Measurements from ENCODE around the gene KCNQ1. TPM values are rescaled to one million over a fixed set of nuclear protein-coding genes. Genes with fewer than 3 reads are reported as not detected.

KCNQ1 gene
- total and polyA plus RNA-seq, 2 donors (not counting 1 experiment from before 2014, with no cell fraction given), result not detected

DNA sequence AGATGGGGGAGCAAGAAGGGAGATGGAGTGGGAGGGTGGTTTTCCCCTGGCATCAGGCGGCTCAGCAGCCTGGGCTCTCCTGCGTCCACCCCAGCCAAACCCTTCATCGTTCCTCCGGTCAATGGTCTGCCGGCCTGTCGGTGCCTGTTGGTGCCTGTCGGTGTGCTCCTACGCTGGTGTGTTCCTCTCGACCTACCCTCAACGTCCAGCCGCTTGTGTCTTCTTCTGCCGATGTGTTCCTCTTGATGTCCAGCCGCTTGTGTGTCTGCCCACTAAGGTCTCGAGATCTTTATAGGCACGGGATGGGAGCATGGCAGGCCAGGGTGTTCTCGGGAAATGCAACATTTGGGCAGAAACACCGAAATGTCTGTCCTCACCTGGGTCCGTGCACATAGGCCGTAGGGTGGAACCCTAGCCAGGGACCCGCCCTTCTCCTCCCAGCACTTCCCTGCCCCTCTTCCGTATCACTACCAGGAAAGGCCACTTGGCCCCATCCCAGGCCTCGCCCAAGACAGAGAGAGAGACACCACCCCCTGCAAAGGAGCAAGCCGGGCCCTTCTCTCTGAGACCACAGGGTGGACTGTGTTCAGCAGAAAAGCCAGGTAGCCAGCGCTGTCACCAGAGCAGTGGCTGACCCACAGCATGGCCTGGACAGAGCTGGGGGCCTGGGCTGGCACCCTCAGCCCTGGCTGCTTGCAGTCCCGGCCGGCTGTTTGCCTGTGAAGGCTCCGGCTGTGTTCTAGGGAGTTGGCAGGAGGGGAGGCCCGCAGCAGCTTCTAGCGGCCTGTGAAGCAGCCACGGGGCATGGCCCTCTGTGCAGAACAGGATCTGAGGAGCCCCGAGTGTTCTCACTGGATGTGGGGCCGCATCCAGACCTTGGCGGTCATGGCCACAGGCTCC, 316.6 kb downstream of the KCNQ1 start:
- H3K27ac ChIP-seq (ENCODE audit: insufficient read depth, low read length), result no peak overlapping the region
- TF ChIP-seq, protein P1, sequence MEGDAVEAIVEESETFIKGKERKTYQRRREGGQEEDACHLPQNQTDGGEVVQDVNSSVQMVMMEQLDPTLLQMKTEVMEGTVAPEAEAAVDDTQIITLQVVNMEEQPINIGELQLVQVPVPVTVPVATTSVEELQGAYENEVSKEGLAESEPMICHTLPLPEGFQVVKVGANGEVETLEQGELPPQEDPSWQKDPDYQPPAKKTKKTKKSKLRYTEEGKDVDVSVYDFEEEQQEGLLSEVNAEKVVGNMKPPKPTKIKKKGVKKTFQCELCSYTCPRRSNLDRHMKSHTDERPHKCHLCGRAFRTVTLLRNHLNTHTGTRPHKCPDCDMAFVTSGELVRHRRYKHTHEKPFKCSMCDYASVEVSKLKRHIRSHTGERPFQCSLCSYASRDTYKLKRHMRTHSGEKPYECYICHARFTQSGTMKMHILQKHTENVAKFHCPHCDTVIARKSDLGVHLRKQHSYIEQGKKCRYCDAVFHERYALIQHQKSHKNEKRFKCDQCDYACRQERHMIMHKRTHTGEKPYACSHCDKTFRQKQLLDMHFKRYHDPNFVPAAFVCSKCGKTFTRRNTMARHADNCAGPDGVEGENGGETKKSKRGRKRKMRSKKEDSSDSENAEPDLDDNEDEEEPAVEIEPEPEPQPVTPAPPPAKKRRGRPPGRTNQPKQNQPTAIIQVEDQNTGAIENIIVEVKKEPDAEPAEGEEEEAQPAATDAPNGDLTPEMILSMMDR (conservative IDR thresholded peaks at IDR 0.05 in 1 of 2, IDR thresholded peaks at IDR 0.05 in 1 of 2; ENCODE audit: low read depth in 1 of 2, low read length in 2 of 2), result no peak
- TF ChIP-seq EZH2 (IDR thresholded peaks at IDR 0.05; ENCODE audit: low read length, missing control alignments), result no peak
- H3K36me3 ChIP-seq (ENCODE audit: control insufficient read depth, insufficient read depth, low read length), result no peaks in the 10 kb centered on the region
- no peaks in the 10 kb centered on the region for H3K27me3 ChIP-seq (ENCODE audit: control insufficient read depth, insufficient read depth, low read length)
- no peaks in the 10 kb centered on the region for H4K20me1 ChIP-seq (ENCODE audit: control insufficient read depth, extremely low read depth, insufficient read depth, low read length)
- H2AFZ ChIP-seq (ENCODE audit: low read length), result no peak overlapping the region
- H3K79me2 ChIP-seq (ENCODE audit: control insufficient read depth, insufficient read depth, low read length), result no peaks in the 10 kb centered on the region
- no peak overlapping the region for H3K9ac ChIP-seq (ENCODE audit: insufficient read depth, low read length)
- no peak overlapping the region for H3K4me3 ChIP-seq (replicated peaks in 1 of 4; ENCODE audit: control extremely low read depth in 1 of 4, insufficient read depth in 1 of 4, low read depth in 3 of 4, low read length in 4 of 4)
- DNase-seq (ENCODE audit: low read depth in 2 of 2), result no peak
- no peaks in the 10 kb centered on the region for H3K4me1 ChIP-seq (ENCODE audit: control insufficient read depth, extremely low read depth, insufficient read depth, low read length)
- H3K9me3 ChIP-seq (ENCODE audit: control insufficient read depth, insufficient read depth, low read depth, low read length), result no peaks in the 10 kb centered on the region
- H3K4me2 ChIP-seq (ENCODE audit: extremely low read depth, insufficient read depth, low read length), result no peak overlapping the region

DNA sequence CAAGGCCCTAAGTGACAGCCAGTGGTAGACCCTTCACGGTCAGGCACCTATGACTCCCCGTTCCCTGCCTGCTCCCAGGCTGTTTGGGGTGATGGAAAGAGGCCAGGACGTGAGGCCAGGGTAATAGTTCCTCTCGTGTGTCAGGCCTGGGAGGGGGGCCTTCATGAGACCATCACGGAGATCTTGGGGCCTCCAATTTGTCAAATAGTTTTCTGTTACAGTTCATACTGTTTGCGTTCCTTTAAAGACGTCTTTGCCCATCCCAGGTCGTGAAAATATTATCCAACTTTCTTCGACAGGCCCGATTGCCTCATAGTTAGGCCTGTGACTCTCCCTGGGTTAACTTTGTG, 317.2 kb downstream of the KCNQ1 start:
- H3K4me3 ChIP-seq (replicated peaks in 1 of 4; ENCODE audit: control extremely low read depth in 1 of 4, insufficient read depth in 1 of 4, low read depth in 3 of 4, low read length in 4 of 4), result no peak overlapping the region
- no peaks in the 10 kb centered on the region for H3K36me3 ChIP-seq (ENCODE audit: control insufficient read depth, insufficient read depth, low read length)
- no peaks in the 10 kb centered on the region for H3K27me3 ChIP-seq (ENCODE audit: control insufficient read depth, insufficient read depth, low read length)
- H2AFZ ChIP-seq (ENCODE audit: low read length), result no peak overlapping the region
- no peak overlapping the region for H3K4me2 ChIP-seq (ENCODE audit: extremely low read depth, insufficient read depth, low read length)
- no peaks in the 10 kb centered on the region for H3K9me3 ChIP-seq (ENCODE audit: control insufficient read depth, insufficient read depth, low read depth, low read length)
- H3K4me1 ChIP-seq (ENCODE audit: control insufficient read depth, extremely low read depth, insufficient read depth, low read length), result no peaks in the 10 kb centered on the region
- no peaks in the 10 kb centered on the region for H3K79me2 ChIP-seq (ENCODE audit: control insufficient read depth, insufficient read depth, low read length)
- TF ChIP-seq EZH2 (IDR thresholded peaks at IDR 0.05; ENCODE audit: low read length, missing control alignments), result no peak
- TF ChIP-seq, protein P1 (conservative IDR thresholded peaks at IDR 0.05 in 1 of 2, IDR thresholded peaks at IDR 0.05 in 1 of 2; ENCODE audit: low read depth in 1 of 2, low read length in 2 of 2), result no peak
- no peaks in the 10 kb centered on the region for H4K20me1 ChIP-seq (ENCODE audit: control insufficient read depth, extremely low read depth, insufficient read depth, low read length)
- no peak overlapping the region for H3K9ac ChIP-seq (ENCODE audit: insufficient read depth, low read length)
- H3K27ac ChIP-seq (ENCODE audit: insufficient read depth, low read length), result no peak overlapping the region
- no peak for DNase-seq (ENCODE audit: low read depth in 2 of 2)

DNA sequence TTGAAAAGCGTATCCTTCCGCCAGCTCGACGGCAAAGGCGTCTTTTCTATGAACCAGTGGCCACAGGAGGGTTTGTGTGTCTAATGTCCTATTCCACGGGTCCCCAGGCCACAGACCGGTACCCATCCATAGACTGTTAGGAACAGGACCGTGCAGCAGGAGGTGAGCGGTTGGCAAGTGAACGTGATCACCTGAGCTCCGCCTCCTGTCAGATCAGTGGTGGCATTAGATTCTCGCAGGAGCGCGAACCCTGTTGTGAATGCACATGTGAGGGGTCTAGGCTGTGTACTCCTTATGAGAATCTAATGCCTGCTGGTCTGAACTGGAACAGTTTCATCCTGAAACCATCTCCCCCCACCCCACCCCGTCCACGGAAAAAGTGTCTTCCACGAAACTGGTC, 317.6 kb downstream of the KCNQ1 start:
- Histone ChIP-seq H4K20me1 (ENCODE audit: control insufficient read depth, extremely low read depth, insufficient read depth, low read length) (no peaks in the 10 kb centered on the region), H3K9ac (ENCODE audit: insufficient read depth, low read length) (no peak overlapping the region)

More for the DNA sequence above, 317.6 kb downstream of the KCNQ1 start:
- Histone ChIP-seq H3K9me3 (ENCODE audit: control insufficient read depth, insufficient read depth, low read depth, low read length) (no peaks in the 10 kb centered on the region), H2AFZ (ENCODE audit: low read length) (no peak overlapping the region), H3K4me1 (ENCODE audit: control insufficient read depth, extremely low read depth, insufficient read depth, low read length) (no peaks in the 10 kb centered on the region), H3K4me2 (ENCODE audit: extremely low read depth, insufficient read depth, low read length) (no peak overlapping the region), H3K36me3 (ENCODE audit: control insufficient read depth, insufficient read depth, low read length) (no peaks in the 10 kb centered on the region), H3K79me2 (ENCODE audit: control insufficient read depth, insufficient read depth, low read length) (no peaks in the 10 kb centered on the region), H3K4me3 (replicated peaks in 1 of 4; ENCODE audit: control extremely low read depth in 1 of 4, insufficient read depth in 1 of 4, low read depth in 3 of 4, low read length in 4 of 4) (no peak overlapping the region), H3K27ac (ENCODE audit: insufficient read depth, low read length) (no peak overlapping the region), H3K27me3 (ENCODE audit: control insufficient read depth, insufficient read depth, low read length) (no peaks in the 10 kb centered on the region)
- no peak for DNase-seq (ENCODE audit: low read depth in 2 of 2)
- TF ChIP-seq, protein P1 (conservative IDR thresholded peaks at IDR 0.05 in 1 of 2, IDR thresholded peaks at IDR 0.05 in 1 of 2; ENCODE audit: low read depth in 1 of 2, low read length in 2 of 2), result no peak
- no peak for TF ChIP-seq EZH2 (IDR thresholded peaks at IDR 0.05; ENCODE audit: low read length, missing control alignments)

All from fibroblast of lung (primary cell).